SK-N-SH (cell line): ENCODE measurements around the gene PLA2G1B.

Source experiments
- CTCF ChIP-seq: fragments of 200-600 bp; sonication (generic); IDR thresholded peaks from 2 replicates; pipeline ENCODE4 v1.6.1; 2017; ENCODE audit warnings: antibody characterized with exemption, mild to moderate bottlenecking, moderate library complexity
- EZH2phosphoT487 ChIP-seq: fragments of 200-600 bp; sonication (generic); IDR thresholded peaks from 2 replicates; pipeline ENCODE4 v1.6.1; 2017; ENCODE audit warnings: low read depth, mixed run types, mild to moderate bottlenecking, antibody characterized with exemption, moderate library complexity, borderline replicate concordance
- FOXM1 ChIP-seq: IDR thresholded peaks from 2 replicates; pipeline ENCODE4 v1.4.0; 2012; ENCODE audit warnings: low read depth, mild to moderate bottlenecking
- MXI1 ChIP-seq: IDR thresholded peaks from 2 replicates; pipeline ENCODE4 v1.6.1; 2012; ENCODE audit warnings: mild to moderate bottlenecking, low read depth, low read length, improper control_type of control experiment
- NFIC ChIP-seq: IDR thresholded peaks from 2 replicates; pipeline ENCODE4 v1.4.0; 2012; ENCODE audit warnings: borderline replicate concordance
- POLR2AphosphoS5 ChIP-seq: IDR thresholded peaks from 2 replicates; pipeline ENCODE4 v1.6.1; 2012; ENCODE audit warnings: low read depth, low read length
- RAD21 ChIP-seq: IDR thresholded peaks from 2 replicates; pipeline ENCODE4 v1.6.1; 2012; ENCODE audit warnings: mild to moderate bottlenecking, low read length
- SIN3A ChIP-seq: IDR thresholded peaks from 2 replicates; pipeline ENCODE4 v1.6.1; 2012; ENCODE audit warnings: low read depth, mild to moderate bottlenecking, low read length, moderate library complexity, borderline replicate concordance
- TEAD4 ChIP-seq: IDR thresholded peaks from 2 replicates; pipeline ENCODE4 v1.4.0; 2012; ENCODE audit warnings: mild to moderate bottlenecking, borderline replicate concordance; ENCODE audit not compliant: insufficient read depth
- TF ChIP-seq, protein P1 (sequence below): IDR thresholded peaks from 2 replicates; pipeline ENCODE4 v1.6.1; 2012; ENCODE audit warnings: mild to moderate bottlenecking, low read depth, low read length, moderate library complexity
- TF ChIP-seq, protein P2 (sequence below): IDR thresholded peaks from 2 replicates; pipeline ENCODE4 v1.4.0; 2012; ENCODE audit warnings: low read depth

DNA sequence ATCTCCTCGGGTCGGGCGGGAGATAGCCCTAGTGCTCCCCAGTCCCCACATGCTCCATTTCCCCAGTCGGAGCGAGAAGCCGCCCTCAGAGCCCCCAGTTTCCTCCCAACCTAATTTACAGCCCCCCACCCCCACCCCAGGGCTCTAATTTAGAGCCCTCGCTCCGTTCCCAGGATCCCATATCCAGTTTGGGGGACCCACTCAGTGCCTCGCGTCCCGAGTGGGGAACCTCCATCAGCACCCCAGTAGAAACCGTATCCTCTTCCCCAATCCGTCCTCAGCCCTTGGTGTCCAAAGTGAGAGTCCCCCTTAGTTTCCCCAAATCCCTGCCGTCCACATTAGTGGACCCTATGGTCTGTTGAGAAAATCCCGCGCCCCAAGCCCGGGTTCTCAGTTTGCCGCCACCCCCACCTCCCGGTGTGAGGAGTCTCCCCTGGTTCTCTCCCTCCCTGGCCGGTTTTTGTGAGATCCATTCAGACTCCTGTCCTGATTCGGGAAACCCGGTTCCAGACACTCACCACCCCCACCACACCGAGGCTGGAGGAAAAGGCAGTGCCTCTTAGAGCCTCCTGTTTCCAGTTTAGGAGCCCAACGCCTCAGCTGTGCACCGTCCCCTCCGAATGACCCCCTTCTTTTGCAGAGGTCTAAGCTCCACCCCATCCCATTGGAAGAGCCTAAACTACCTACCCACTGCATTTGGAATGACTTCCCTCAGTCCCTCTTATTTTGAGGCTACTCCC is 42.2 kb upstream of the PLA2G1B start:
- TF ChIP-seq CTCF = no peak
- peak; percentile 19; the same call in 1 of the 2 replicates for TF ChIP-seq EZH2phosphoT487
- TF ChIP-seq RAD21 = no peak
- TF ChIP-seq POLR2AphosphoS5 = no peak
- TF ChIP-seq, protein P1, sequence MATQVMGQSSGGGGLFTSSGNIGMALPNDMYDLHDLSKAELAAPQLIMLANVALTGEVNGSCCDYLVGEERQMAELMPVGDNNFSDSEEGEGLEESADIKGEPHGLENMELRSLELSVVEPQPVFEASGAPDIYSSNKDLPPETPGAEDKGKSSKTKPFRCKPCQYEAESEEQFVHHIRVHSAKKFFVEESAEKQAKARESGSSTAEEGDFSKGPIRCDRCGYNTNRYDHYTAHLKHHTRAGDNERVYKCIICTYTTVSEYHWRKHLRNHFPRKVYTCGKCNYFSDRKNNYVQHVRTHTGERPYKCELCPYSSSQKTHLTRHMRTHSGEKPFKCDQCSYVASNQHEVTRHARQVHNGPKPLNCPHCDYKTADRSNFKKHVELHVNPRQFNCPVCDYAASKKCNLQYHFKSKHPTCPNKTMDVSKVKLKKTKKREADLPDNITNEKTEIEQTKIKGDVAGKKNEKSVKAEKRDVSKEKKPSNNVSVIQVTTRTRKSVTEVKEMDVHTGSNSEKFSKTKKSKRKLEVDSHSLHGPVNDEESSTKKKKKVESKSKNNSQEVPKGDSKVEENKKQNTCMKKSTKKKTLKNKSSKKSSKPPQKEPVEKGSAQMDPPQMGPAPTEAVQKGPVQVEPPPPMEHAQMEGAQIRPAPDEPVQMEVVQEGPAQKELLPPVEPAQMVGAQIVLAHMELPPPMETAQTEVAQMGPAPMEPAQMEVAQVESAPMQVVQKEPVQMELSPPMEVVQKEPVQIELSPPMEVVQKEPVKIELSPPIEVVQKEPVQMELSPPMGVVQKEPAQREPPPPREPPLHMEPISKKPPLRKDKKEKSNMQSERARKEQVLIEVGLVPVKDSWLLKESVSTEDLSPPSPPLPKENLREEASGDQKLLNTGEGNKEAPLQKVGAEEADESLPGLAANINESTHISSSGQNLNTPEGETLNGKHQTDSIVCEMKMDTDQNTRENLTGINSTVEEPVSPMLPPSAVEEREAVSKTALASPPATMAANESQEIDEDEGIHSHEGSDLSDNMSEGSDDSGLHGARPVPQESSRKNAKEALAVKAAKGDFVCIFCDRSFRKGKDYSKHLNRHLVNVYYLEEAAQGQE = no peak
- TF ChIP-seq, protein P2, sequence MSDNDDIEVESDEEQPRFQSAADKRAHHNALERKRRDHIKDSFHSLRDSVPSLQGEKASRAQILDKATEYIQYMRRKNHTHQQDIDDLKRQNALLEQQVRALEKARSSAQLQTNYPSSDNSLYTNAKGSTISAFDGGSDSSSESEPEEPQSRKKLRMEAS = no peak
- TF ChIP-seq MXI1 = no peak
- no peak for TF ChIP-seq FOXM1
- no peak for TF ChIP-seq SIN3A
- no peak for TF ChIP-seq NFIC
- no peak for TF ChIP-seq TEAD4
